DND-41 (cell line): ENCODE measurements around the gene STH.

ENCODE experiments used
- CTCF ChIP-seq: IDR thresholded peaks from 2 replicates; pipeline ENCODE4 v1.5.1; 2012; ENCODE audit warnings: borderline replicate concordance, low read length, moderate library complexity, mild to moderate bottlenecking; ENCODE audit not compliant: poor library complexity, severe bottlenecking; ENCODE audit errors: extremely low read depth
- EZH2 ChIP-seq: IDR thresholded peaks from 3 replicates; pipeline ENCODE4 v1.6.1; 2012; ENCODE audit warnings: borderline replicate concordance, low read depth, mild to moderate bottlenecking, moderate library complexity, low read length, inconsistent platforms; ENCODE audit not compliant: severe bottlenecking

GRCh38 chr17:45974916-45975630 is 24.0 kb upstream of the STH start:
- TF ChIP-seq CTCF (no peak), EZH2 (no peak)
